GM21737 (cell line): ENCODE results near the gene STK39.

ENCODE experiments used
- ATAC-seq: cut with Tn5 transposase; IDR thresholded peaks from one replicate; pipeline ENCODE4 v1.9.1; 2021; ENCODE audit warnings: mild to moderate bottlenecking, moderate library complexity; ENCODE audit not compliant: unreplicated experiment

Gene STK39

GRCh38 chr2:168024459-168024858, 222.9 kb downstream of the STK39 start:
- no peak for ATAC-seq

GRCh38 chr2:168021800-168022587, 225.4 kb downstream of the STK39 start:
- ATAC-seq = no peak

- ATAC-seq = no peak
These were observed 232.0 kb downstream of the STK39 start for GRCh38 chr2:168015274-168015953.

- ATAC-seq = no peak
These were observed 237.5 kb downstream of the STK39 start for GRCh38 chr2:168009900-168010299.

- no peak for ATAC-seq
These were observed 238.7 kb downstream of the STK39 start for GRCh38 chr2:168008646-168009195.

GRCh38 chr2:168006498-168006897, 240.9 kb downstream of the STK39 start:
- ATAC-seq = no peak

GRCh38 chr2:168005586-168005985, 241.8 kb downstream of the STK39 start:
- no peak for ATAC-seq

- no peak for ATAC-seq
These were observed 243.5 kb downstream of the STK39 start for GRCh38 chr2:168003876-168004275.

GRCh38 chr2:168002021-168002553, 245.3 kb downstream of the STK39 start:
- no peak for ATAC-seq

GRCh38 chr2:167992278-167992677, 255.1 kb downstream of the STK39 start:
- no peak for ATAC-seq

GRCh38 chr2:167990062-167990461, 257.3 kb downstream of the STK39 start:
- ATAC-seq = no peak

GRCh38 chr2:167988296-167988695, 259.1 kb downstream of the STK39 start:
- no peak for ATAC-seq

GRCh38 chr2:167987558-167987957, 259.8 kb downstream of the STK39 start:
- no peak for ATAC-seq

- ATAC-seq = no peak
These were observed 260.4 kb downstream of the STK39 start for GRCh38 chr2:167987026-167987425.

GRCh38 chr2:167986223-167986622, 261.2 kb downstream of the STK39 start:
- no peak for ATAC-seq

- no peak for ATAC-seq
These were observed 265.4 kb downstream of the STK39 start for GRCh38 chr2:167981945-167982344.

GRCh38 chr2:167980439-167980838, 267.0 kb downstream of the STK39 start:
- ATAC-seq = no peak

GRCh38 chr2:167972746-167973145, 274.6 kb downstream of the STK39 start:
- no peak for ATAC-seq

- no peak for ATAC-seq
These were observed 275.4 kb downstream of the STK39 start for GRCh38 chr2:167972020-167972419.

GRCh38 chr2:167966937-167967913, 280.2 kb downstream of the STK39 start:
- ATAC-seq = no peak
